GM19043 (cell line): ENCODE results near the gene C20orf144.
"Not testable (repeated sequence)": the region's sequence is repeated elsewhere in the genome, so short reads cannot be mapped to it uniquely, and the experiment has no call there.

Source experiments
- ATAC-seq: cut with Tn5 transposase; IDR thresholded peaks from one replicate; pipeline ENCODE4 v1.9.1; 2021; ENCODE audit warnings: low read depth; ENCODE audit not compliant: unreplicated experiment

Gene C20orf144

DNA sequence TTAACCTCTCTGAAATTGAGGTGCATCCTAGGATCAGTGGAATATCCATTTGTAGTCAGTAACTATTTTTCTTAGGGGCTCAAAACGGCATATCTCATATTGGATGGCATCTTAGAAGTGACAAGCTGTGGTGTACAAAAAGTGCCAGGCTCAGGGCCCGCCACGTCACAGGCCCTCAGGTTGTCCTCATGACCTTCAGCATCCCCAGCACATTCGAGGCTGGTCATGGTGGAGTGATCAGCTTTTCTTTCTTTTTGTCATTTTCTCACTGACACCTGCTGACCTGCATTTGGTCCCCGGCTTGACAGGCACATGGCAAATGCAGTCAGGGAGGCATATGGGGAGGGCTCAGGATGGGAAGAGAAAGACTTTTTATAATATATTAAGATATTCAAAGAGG, 31.2 kb downstream of the C20orf144 start:
- no peak for ATAC-seq

DNA sequence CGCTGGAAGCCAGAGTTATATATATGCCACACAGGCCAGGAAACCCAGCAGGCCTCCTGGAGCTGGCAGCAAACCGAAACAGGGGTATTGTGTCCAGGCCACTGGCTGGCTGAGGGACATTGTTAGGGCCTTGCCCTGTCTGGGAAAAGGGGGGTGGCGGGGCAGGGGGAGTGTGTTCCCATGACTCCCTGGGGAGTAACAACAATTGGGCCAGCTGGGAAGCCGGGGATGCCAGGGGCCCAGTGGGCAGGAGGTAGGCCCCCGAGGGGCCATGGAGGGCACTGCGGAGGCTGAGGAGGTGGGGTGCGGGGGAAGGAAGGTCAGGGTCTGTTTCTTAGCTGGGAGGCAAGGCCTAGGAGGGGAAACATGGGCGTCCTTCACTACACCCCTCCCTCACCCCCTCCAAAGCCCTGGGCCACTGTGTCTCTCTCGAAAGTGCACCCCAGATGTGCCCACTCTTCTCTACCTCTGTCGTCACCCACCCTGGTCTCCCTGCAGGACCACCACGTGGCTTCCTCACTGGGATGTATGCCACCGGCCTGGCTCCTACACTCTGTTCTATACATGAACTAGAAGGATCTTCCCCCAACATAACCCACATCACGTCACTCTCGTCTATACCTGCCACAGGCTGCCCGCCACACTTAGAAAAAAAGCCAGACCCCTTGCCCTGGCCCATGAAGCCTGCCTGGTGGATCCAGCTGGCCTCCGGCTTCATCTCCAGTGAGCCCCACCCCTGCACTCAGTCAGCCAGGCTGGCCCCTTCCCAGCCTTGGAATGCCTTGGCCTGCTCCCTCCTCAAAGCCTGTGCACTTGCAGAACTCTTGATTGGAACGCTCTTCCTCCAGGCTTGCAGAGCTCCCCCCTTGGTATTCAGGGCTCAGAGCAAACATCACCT, 31.9 kb downstream of the C20orf144 start:
- no peak for ATAC-seq

DNA sequence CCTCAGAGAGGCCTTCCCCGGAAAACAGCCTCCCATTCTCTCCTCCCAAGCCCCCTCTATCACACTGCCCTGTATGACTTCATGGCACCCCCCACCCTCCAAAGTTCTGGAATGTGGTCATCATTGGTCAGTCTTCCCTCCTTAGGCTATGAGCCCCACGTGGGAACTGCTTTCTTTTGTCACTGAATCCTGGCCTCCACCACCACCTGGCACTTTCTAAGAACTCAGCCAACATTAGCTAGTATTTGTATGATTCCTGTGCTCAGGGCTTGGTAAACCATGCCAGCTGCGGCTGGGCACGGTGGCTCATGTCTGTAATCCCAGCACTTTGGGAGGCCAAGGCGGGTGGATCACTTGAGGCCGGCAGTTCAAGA, 32.5 kb downstream of the C20orf144 start:
- no peak for ATAC-seq

DNA sequence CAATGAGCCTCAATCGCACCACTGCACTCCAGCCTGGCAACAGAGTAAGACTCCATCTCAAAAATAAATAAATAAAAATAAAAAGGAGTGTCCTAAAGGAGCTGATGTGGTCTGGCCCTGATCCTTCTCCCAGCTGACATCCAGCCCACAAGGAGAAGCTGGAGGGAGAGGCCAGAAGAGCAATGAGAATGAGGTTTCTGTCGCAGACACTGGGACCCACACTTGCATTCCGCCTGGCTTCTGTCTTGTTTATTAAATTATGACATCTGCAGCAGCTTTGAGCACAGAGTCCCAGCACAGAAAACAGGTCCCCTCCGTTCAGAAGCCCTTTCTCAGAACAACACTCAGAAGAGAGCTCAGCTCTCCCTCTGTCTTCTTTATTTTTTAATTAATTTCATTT, 34.3 kb downstream of the C20orf144 start:
- ATAC-seq, result no peak

DNA sequence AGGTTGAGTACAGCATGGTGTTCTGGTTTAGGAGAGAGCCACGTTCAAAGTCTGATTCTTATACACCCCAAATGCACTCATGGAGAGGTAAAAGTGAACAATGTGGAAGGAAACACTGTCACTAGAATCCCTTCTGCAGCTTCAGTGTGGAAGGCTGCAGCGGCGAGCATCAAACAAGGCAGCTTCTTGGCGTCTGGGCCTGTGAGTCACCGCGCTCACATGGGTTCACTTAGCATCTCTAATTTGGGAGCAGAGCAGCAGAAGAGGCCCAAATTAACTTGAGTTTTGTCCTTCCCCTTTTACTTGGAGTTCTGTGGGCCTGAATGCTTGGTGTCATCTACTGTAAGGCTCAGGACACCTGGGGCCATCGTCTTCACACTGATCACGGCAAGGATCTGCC, 35.0 kb downstream of the C20orf144 start:
- ATAC-seq, result no peak

DNA sequence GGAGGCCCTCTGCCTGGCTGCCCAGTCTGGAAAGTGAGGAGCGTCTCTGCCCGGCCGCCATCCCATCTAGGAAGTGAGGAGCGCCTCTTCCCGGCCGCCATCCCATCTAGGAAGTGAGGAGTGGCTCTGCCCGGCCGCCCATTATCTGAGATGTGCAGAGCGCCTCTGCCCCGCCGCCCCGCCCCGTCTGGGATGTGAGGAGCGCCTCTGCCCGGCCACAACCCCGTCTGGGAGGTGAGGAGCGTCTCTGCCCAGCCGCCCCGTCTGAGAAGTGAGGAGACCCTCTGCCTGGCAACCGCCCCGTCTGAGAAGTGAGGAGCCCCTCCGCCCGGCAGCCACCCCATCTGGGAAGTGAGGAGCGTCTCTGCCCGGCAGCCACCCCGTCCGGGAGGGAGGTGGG, 36.8 kb downstream of the C20orf144 start:
- ATAC-seq, result not testable (repeated sequence)

DNA sequence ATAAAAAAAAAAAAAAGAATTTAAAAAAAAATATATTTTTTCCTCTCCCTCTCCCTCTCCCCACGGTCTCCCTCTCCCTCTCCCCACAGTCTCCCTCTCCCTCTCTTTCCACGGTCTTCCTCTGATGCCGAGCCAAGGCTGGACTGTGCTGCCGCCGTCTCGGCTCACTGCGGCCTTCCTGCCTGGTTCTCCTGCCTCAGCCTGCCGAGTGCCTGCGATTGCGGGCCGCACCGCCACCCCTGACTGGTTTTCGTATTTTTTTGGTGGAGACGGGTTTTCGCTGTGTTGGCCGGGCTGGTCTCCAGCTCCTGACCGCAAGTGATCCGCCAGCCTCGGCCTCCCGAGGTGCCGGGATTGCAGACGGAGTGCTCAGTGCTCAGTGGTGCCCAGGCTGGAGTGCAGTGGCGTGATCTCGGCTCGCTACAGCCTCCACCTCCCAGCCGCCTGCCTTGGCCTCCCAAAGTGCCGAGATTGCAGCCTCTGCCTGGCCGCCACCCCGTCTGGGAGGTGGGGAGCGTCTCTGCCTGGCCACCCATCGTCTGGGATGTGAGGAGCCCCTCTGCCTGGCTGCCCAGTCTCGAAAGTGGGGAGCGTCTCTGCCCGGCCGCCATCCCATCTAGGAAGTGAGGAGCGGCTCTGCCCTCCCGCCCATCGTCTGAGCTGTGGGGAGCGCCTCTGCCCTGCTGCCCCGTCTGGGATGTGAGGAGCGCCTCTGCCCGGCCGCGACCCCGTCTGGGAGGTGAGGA, 38.7 kb downstream of the C20orf144 start:
- not testable (repeated sequence) for ATAC-seq

DNA sequence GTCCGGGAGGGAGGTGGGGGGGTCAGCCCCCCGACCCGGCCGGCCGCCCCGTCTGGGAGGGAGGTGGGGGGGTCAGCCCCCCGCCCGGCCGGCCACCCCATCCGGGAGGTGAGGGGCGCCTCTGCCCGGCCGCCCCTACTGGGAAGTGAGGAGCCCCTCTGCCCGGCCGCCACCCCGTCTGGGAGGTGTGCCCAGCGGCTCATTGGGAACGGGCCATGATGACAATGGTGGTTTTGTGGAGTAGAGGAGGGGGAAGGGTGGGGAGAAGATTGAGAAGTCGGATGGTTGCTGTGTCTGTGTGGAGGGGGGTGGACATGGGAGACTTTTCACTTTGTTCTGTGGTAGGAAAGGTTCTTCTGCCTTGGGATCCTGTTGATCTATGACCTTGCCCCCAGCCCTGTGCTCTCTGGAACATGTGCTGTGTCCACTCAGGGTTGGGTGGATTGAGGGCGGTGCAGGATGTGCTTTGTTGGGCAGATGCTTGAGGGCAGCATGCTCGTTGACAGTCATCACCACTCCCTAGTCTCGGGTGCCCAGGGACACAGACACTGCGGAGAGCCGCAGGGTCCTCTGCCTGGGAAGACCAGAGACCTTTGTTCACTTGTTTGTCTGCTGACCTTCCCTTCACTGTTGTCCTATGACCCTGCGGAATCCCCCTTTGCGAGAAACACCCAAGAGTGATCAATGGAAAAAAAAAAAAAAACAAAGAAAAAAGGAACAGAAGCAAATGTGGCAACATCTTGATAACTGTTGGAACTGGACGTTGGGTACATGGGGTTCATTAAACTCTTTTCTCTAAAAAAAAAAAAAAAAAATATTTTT, 39.7 kb downstream of the C20orf144 start:
- ATAC-seq, result no peak

DNA sequence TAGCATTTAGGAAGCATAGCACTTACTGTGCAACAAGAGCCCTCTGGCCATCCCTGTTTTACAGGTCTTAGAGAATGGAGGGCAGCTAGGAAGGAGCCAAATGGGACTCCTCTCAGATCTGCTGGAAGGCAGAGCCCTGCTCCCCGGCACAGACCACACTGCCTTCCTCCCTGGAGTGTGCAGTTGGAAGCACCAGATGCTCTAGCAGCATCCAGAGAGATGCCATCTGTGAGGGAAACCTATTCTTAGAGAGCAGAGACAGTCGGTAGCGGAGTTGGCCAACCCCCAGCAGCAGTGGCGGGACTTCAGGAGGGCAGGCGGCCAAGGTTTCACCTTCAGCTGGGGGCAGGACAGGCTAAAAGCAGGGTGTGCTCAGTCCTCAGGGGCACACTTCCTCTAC, 40.7 kb downstream of the C20orf144 start:
- ATAC-seq, result no peak

DNA sequence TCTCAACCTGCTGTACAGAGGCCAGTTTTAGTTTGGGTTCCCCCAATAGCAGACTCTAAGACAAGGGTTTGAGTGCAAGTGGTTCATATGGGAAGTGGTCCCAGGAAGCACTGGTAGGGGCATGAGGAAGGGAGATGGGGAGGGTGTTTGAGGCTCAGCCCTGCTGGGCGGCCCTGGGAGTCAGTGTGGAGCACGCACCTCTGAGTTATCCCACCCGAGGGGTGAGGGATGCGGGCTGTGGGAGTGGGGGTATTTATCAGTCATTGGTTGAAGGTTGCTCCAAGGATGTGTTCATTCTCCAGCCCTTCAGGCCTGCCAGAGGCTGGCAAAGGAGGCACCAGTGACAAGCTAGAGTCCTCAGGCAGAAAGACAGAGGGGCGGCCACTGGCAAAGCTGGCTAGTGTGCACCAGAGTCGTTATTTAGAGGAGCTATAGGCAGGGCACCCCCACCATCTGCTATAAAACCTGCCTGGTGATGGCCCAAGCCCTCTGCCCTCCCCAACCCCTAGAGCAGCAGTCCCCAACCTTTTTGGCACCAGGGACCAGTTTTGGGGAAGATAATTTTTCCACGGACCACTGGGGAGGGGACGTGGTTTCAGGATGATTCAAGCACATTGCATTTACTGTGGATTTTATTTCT, 41.5 kb downstream of the C20orf144 start:
- no peak for ATAC-seq

DNA sequence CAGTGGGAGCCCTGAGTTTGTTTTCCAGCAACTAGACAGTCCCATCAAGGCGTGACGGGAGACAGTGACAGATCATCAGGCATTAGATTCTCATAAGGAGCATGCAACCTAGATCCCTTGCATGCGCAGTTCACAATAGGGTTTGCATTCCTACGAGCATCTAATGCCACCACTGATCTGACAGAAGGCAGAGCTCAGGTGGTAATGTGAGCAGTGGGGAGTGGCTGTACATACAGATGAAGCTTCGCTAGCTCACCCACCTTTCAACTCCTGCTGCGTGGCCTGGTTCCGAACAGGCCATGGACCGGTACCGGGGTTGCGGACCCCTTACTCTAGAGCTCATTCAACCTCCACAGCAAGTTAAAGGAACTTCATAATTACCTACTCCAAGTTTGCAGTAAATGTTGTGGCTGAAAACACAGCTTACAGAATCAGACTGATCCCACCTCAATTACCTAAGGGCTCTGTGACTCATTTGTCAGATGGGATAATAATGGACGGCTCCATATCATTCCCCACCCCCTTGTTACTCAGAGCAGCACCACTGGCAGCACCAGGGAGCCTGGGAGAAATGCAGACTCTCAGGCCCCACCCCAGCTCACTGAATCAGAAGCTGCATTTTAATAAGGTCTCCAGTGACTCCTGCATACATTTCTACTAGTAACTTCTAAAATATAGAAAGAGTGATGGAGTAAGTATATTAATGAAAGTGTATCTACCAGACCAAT, 42.2 kb downstream of the C20orf144 start:
- no peak for ATAC-seq

DNA sequence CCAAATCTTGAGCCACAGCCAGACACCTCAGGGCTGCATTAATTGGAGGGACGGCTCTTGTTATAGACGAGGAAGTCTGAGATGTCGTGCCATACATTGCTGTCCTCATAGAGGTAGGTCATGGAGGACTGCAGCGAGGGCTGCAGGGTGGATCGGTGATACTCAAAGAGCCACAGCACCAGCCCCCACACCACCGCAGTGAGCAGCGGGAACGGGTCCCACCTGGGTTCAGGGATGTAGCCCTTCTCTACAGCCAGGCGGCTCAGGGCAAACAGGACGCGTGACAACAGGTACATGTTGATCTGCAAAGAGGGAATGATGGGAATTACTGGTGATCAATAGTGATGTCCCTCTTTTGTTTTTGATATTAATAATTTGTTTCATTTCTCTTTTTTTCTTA, 45.5 kb downstream of the C20orf144 start:
- ATAC-seq, result no peak

DNA sequence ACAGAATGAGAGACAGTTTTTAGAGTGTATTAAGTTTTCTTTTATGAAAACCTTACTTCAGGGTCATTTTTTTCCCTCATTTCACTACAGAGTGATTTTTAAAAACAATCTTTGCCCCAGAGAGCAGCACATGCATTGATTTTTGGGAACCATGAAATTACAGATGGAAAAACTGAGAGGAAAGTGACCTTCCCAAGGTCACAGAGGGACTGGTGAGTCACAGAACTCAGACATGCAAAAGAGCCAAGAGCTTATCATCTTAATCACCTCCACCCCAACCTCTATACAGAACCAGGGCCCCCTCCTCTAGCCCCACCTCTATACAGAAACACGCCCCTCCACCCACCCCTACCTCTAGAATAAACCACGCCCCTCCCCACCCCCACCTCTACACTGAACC, 47.3 kb downstream of the C20orf144 start:
- ATAC-seq, result no peak

DNA sequence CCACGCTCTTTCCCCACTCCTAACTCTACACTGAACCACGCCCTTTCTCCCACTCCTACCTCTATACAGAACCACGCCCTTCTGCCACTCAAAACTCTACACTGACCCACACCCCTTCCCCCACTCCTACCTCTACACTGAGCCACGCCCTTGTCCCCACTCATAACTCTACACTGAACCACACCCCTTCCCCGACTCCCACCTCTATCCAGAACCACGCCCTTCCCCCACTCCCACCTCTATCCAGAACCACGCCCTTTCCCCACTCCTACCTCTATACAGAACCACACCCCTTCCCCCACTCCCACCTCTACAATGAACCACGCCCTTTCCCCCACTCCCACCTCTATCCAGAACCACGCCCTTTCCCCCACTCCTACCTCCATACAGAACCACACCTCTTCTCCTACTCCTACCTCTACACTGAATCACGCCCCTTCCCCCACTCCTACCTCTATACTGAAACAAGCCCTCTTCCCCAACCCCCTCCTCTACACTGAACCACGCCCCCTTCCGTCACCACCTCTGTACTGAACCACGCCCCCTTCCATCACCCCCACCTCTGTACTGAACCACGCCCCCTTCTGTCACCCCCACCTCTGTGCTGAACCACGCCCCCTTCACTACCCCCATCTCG, 47.9 kb downstream of the C20orf144 start:
- ATAC-seq, result no peak

DNA sequence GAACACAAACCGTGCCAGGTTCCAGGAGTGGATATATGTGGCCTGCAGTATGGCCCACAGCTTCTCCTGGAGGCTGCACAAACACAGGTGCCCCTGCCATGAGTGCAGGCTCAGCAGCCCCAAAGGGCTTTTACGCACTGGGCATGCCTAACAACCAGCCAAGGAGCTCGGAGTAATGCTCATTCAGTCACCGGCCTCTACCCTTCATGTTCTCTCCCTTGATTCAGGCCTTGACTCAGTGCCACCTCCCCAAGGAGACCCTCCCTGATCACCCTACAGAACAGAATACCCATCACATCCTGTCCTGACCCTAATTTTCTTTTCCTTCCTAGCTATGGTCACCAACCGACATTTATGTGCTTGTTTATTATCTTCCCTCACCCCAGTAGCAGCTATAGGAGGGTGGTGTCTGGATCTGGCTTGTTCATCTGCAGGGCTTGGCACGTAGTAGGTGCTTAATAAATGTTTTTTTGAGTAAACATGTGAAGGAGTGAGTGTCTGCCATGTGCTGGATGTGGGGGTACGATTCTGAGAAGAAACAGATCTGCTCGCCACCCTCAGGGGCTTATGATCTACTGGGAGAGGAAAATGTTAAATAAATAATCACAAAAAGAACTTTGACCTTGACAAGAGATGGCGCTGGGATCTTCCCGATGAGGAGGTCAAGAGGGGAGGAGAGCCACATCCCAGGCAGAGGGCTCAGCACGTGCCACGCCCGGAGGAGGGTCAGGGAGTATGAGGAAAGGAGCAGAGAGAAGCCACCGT, 48.7 kb downstream of the C20orf144 start:
- no peak for ATAC-seq

DNA sequence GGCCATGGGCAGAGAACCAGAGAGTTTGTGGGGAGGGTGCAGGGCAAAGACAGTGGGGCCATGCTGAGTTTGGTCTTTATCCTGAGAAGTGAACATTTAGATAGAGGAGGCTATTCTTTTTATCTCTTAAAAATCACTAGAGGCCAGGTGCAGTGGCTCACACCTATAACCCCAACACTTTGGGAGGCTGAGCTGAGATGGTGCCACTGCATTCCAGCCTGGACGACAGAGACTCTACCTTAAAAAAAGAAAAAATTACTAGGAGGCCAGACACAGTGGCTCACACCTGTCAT, 49.3 kb downstream of the C20orf144 start:
- ATAC-seq, result no peak
